GM18517 (cell line): Measurements from ENCODE around the gene KMO.
A peak's percentile ranks its signal among the peaks of the same experiment; 100 is the strongest.

Source experiments
- ATAC-seq: cut with Tn5 transposase; IDR thresholded peaks from one replicate; pipeline ENCODE4 v1.9.1; 2021; ENCODE audit warnings: mild to moderate bottlenecking, moderate library complexity; ENCODE audit not compliant: unreplicated experiment

KMO gene

DNA sequence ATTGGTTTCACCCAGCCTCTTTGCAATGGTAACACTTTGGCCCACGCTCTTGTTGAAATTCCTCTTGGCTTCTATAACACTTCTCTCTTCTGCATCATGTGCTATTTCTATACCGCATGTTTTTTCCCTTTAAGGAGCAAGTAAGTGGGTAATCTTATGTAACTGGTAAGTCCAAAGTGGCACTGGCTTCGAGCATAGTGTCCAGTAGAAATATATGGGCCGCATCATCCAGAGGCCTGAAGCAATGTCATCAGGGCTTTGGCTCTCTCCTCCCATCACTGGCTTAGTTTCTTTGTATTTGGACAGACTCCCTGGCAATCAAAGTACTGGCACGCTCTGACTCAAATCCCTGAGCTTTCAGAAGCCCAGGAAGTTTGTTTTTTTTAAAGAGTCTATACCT lies 90.5 kb downstream of the KMO start:
- no peak for ATAC-seq

DNA sequence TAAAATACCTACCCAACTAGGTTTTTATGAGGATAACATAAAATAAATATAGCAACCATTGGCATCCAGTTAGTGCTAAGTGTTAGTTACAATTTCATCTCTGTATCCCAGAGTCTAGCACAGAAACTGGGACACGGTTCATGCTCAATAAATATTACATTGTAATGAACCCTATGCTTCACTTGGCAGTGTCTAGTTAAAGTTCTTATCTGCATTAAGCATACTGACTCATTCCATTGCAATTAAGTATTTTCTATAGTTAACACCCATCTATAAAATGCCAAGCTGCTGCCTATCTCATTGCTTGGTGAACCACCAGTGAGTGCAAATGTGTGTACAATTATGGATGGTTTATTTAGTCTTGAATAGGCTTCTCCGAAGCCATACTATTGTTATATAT lies 92.8 kb downstream of the KMO start:
- no peak for ATAC-seq

- ATAC-seq: peak; percentile 80
Observed at GRCh38 chr1:241627453-241628259, 95.5 kb downstream of the KMO start.

- ATAC-seq: no peak
Observed at GRCh38 chr1:241630005-241630404, 97.8 kb downstream of the KMO start.

GRCh38 chr1:241630476-241630875 lies 98.3 kb downstream of the KMO start:
- no peak for ATAC-seq

DNA sequence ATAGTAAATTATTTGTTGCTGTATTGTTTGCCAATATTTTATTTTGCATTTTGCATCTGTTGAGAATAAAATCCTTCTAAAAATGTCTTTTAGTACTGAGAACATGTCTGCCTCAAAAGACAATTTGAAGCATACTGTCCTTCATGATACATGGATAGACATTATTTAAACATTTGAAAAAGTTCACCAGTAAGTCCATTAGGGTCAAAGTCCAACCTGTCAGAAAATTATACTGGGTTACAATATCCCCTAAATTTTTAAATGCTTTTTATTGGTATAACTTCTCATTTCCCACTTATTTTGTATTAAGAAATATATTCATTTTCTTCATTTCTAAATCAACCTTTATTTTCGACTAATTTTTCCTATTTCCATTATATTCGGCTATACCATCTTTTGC lies 98.7 kb downstream of the KMO start:
- no peak for ATAC-seq

- ATAC-seq: no peak
Observed at GRCh38 chr1:241631674-241632073, 99.5 kb downstream of the KMO start.

GRCh38 chr1:241632987-241633386 lies 100.8 kb downstream of the KMO start:
- ATAC-seq: no peak

DNA sequence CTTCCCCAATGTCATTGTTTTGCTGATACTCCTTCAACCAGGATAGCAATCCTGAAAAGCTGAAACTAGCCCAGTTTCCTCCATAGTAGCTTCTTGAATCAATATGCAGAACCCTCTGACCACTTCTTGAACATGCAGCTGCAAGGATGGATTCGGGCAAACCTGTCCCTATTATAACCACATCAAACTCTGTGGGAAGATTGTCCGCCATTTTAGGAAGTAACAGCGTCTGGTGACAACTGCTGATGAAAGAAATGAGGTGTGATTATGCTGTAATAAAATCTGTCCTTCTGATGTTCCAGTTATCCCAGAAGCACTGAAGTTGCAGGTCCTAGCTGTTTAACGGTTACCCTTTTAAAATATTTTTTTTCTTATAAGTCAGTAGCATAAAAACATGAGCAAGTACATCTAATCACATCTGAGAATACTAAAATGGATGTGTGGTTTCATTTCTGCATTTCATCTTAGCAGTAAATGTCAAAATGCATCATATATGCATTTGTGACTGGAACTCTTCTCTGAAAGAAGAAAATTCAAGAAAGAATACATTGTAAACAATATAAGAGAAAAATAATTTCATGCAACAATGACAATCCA lies 103.5 kb downstream of the KMO start:
- ATAC-seq: peak; percentile 32

- no peak for ATAC-seq
Observed at GRCh38 chr1:241636291-241636690, 104.1 kb downstream of the KMO start.

- no peak for ATAC-seq
Observed at GRCh38 chr1:241637046-241637590, 104.9 kb downstream of the KMO start.

GRCh38 chr1:241637604-241638003 lies 105.4 kb downstream of the KMO start:
- no peak for ATAC-seq

DNA sequence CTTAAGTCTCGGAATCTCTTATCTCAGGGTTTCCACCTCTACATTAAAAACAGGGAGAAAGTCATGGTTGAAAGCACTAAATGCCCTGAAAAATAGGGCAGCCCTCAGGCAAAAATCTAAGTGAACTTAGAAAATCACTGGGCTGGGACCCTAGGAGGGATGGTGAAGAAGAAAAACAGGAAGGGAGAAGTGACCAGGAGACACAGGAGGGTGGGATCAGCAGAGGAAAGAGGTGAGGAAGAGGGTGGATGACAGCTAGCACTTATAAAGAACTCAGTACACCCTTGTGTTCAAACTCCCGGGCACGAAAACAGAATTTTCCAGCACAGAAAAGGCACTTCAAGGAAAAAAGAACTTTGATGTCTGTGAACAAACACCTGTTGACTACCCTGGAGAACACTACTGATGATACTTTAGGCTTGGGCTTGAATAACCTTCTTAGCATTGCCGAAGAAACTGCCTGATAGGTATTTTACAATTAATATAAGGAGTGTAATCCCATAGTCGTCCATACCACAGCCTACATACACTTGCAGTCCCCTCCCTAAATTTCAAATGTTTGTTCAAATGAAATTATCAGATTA lies 106.0 kb downstream of the KMO start:
- ATAC-seq: no peak

DNA sequence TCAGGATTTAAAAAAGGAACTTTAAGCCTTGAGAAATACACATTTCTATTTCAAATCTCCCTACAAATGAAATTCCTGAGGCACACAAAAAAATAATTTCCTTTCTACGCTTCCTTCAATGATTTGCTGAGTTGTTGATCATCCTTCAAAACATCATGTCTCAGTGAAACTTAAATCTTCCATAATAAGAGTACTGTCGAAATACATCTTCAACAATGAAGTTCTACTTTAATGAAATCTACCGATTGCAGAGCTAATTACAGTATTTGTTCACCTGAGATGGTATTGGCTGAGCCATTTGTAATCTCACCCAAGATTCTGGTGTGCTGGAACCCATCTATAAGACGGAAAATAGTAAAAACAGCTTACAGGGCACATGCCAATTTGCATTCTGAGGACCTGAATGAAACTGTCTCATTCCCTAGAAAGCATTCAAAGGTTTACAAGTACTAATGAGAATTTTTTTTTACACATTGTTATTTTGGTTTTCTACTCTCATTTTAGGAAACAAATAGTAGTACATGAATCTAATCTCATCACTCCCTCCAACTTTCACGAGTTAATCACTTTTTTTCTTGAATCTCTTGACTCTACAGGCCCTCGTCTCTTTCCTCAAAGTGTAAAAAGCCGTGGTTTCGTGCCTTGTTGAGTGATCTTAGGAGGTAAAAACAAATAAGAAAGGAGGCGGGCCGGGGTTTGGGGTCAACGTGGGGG lies 106.9 kb downstream of the KMO start:
- ATAC-seq: no peak

DNA sequence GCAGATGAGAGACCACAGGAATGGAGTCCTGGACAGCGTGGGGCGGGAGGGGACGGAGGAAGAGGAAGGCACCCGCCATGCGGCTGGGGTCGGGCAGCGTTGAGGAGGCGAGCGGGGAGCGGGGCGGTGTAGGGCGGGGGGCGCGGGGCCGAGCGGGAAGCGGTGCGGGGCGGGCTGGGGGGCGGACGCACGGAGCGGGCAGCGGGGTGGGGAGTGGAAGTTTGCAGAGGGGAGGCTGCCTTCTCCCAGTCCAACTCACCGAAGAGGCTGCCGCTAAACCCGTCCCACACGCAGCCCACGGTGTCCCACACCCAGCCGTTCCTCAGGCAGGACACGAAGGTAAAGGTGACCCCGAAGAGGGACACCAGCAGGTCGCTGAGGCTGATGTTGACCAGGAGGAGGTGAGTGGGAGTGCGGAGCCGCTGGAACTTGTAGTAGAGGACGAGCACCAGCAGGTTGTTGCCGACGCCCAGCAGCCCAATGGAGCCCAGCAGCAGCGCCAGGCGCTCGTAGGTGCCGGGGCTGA lies 107.5 kb downstream of the KMO start:
- peak; percentile 48 for ATAC-seq

DNA sequence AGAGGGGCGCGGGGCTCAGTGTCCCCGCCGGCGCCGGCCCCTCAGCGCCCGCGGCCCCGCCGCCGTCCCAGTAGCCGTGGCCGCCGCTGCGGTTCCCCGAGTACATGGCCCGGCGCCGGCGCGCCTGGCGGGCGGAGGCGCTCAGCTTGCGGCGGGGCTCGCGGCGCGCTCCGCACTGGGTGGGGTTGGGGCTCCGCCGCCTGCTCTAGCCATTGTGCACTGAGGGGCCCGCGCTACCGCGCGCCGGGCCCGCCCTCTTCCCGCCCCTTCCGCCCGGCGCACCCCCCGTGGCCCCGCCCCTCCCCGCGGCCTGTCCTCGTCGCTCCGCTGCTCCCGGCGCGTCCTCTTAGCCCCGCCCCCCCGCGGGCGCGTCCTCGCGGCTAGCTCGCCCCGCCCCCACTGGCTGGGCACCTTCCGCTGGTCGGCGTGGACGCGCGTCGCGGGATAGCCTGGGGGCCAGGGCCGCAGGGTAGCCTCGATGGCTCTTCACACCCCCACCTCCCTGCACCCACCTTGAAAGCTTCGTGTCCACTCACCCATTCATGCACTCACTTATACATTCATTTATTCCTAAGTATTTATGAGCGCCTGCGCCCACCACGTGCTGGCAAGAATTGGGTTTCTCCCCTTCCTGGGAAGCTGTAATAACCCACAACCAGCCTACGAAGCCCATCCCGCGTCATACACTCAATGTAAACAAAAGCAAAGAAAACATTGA lies 108.1 kb downstream of the KMO start, which contains the start of the genes CHML and OPN3:
Gene CHML (minus strand): TSS at position 221 of the 718 bp plus-strand sequence. CDS start 4,603 bp downstream, outside the sequence.
Gene OPN3 (minus strand): TSS at position 221 of the 718 bp plus-strand sequence. CDS start 115 bp downstream, at position 106.
- peak; percentile 71 for ATAC-seq

- no peak for ATAC-seq
Observed at GRCh38 chr1:241640867-241641622, 108.9 kb downstream of the KMO start.

DNA sequence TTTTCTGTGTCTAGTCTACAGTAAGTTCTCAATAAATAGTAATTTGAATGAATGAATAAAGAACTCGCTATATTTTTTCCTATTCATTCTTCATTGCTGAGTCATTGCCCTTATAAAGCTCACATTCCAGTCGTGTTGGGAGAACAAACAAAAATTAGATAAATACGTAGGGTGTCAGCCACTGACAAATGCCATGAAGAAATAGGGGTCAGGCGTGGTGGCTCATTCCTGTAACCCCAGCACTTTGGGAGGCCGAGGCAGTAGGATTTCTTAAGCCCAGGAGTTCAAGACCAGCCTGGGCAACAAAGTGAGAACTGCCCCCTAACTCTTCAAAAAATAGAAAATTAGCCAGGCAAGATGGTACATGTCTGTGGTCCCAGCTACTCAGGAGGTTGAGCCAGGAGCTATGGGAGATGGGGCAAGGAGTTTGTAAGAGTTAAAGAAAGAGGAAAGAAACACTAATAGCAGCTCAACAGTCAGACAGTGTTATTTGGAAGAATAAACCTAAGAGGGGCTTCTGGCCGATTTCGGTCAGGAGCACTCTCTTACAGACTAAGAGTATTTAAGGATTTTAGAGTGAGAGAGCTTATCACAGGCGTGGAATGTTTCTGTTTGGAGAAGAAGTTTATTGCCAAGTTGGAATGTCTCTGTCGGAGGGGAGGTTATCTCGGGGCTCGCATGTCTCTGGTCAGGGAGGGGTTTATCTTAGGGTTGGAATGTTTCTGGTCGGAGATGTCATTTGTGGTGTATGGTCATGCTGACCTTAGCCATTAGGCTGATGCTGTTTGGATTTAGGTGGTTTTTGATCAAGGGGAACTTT lies 109.8 kb downstream of the KMO start:
- ATAC-seq: no peak

GRCh38 chr1:241642593-241642944 lies 110.4 kb downstream of the KMO start:
- no peak for ATAC-seq
